GM12878 (cell line): ENCODE measurements around the gene CABLES1. TPM values are rescaled to one million over a fixed set of nuclear protein-coding genes. Genes with fewer than 3 reads are reported as not detected.

ENCODE experiments used
- ATAC-seq: fragments of 200-7000 bp; cut with Tn5 transposase; 3 replicates; pipeline ENCODE4 v1.9.1; 2020; ENCODE audit warnings: mild to moderate bottlenecking, moderate library complexity
- BruUV-seq: library from RNA; stranded (reverse); fragments of 400-500 nt; replicated peaks from 2 replicates; lab custom pipeline; 2021; lab: Mats Ljungman, UMichigan
- CTCF ChIA-PET: fragments of 300-600 bp; sonication (Branson Sonifier 250); formaldehyde crosslinking; extraction: SDS; loops from one replicate; lab custom pipeline; 2021; ENCODE audit warnings: inconsistent platforms; lab: Yijun Ruan, JAX
- POLR2A ChIA-PET: fragments of 350-600 bp; formaldehyde crosslinking; extraction: SDS; loops from one replicate; lab custom pipeline; 2021; ENCODE audit warnings: inconsistent platforms; lab: Charles Lee
- RAD21 ChIA-PET: fragments of 300-600 bp; sonication (Branson Sonifier 250); formaldehyde crosslinking; loops from one replicate; lab custom pipeline; 2023; ENCODE audit warnings: antibody characterized with exemption; ENCODE audit not compliant: unreplicated experiment; lab: Charles Lee
- SMC1A ChIA-PET: fragments of 300-600 bp; sonication (Branson Sonifier 250); formaldehyde crosslinking; loops from one replicate; lab custom pipeline; 2023; ENCODE audit not compliant: unreplicated experiment, uncharacterized antibody; lab: Charles Lee
- DNase-seq: peaks from one replicate; pipeline ENCODE4 v3.0.0-alpha.2; 2011; ENCODE audit warnings: low read depth, low spot score
- FAIRE-seq: peaks from 3 replicates; lab custom pipeline; 2011; peaks lifted over from hg19 to GRCh38; lab: Jason Lieb, UNC
- H2AFZ ChIP-seq: 2 replicates; pipeline ENCODE4 v1.6.0; 2011; ENCODE audit warnings: low read depth, low read length, control low read depth; ENCODE audit not compliant: control insufficient read depth
- H3K27ac ChIP-seq: 2 replicates; pipeline ENCODE4 v1.5.1; 2011; ENCODE audit warnings: control low read depth; ENCODE audit not compliant: control insufficient read depth, insufficient read depth
- H3K27me3 ChIP-seq, 2 experiments: replicated peaks in 1 of 2; 2 replicates each; pipeline versions ENCODE4 v1.6.0 to v1.6.1; 2011; ENCODE audit warnings: low read length in 1 of 2; ENCODE audit not compliant: control insufficient read depth in 2 of 2, insufficient read depth in 2 of 2
- H3K36me3 ChIP-seq, 2 experiments: 2 replicates each; pipeline ENCODE4 v1.5.1; 2011; ENCODE audit warnings: low read length in 1 of 2; ENCODE audit not compliant: control insufficient read depth in 2 of 2, insufficient read depth in 2 of 2
- H3K4me1 ChIP-seq: 2 replicates; pipeline ENCODE4 v1.6.1; 2011; ENCODE audit warnings: mild to moderate bottlenecking, low read length, moderate library complexity, mixed read lengths; ENCODE audit not compliant: control insufficient read depth, insufficient read depth
- H3K4me2 ChIP-seq: 2 replicates; pipeline ENCODE4 v1.6.0; 2011; ENCODE audit warnings: control low read depth; ENCODE audit not compliant: control insufficient read depth, insufficient read depth
- H3K4me3 ChIP-seq: fragments of 200-600 bp; sonication (generic); 2 replicates; pipeline ENCODE4 v1.5.1; 2016
- H3K79me2 ChIP-seq: 2 replicates; pipeline ENCODE4 v1.6.0; 2011; ENCODE audit warnings: low read length; ENCODE audit not compliant: control insufficient read depth, insufficient read depth
- H3K9ac ChIP-seq: 2 replicates; pipeline ENCODE4 v1.8.0; 2011; ENCODE audit warnings: low read length, control low read depth, mixed read lengths; ENCODE audit not compliant: control insufficient read depth, insufficient read depth
- H3K9me3 ChIP-seq: replicated peaks from 3 replicates; pipeline ENCODE4 v1.5.1; 2011; ENCODE audit warnings: mild to moderate bottlenecking, low read length; ENCODE audit not compliant: control insufficient read depth, insufficient read depth
- H4K20me1 ChIP-seq: 2 replicates; pipeline ENCODE4 v1.6.0; 2011; ENCODE audit not compliant: control insufficient read depth, insufficient read depth
- ATF7 ChIP-seq: fragments of 450-650 bp; IDR thresholded peaks from 2 replicates; pipeline ENCODE4 v1.6.1; 2016; ENCODE audit warnings: low read depth, mild to moderate bottlenecking
- BHLHE40 ChIP-seq, 2 experiments: fragments of 450-650 bp in 1 of 2; IDR thresholded peaks; 2 replicates each; pipeline ENCODE4 v1.6.1; 2011 to 2017; ENCODE audit warnings: low read depth in 2 of 2, borderline replicate concordance in 1 of 2, improper control_type of control experiment in 1 of 2, low read length in 1 of 2, mild to moderate bottlenecking in 1 of 2
- BMI1 ChIP-seq: fragments of 450-650 bp; IDR thresholded peaks from 2 replicates; pipeline ENCODE4 v1.6.1; 2016; ENCODE audit warnings: mild to moderate bottlenecking, moderate library complexity, borderline replicate concordance
- CBX5 ChIP-seq: sonication (generic); IDR thresholded peaks from 2 replicates; pipeline ENCODE4 v1.6.1; 2016; ENCODE audit warnings: low read depth, moderate library complexity, mild to moderate bottlenecking, inconsistent platforms
- CHD4 ChIP-seq: fragments of 200-600 bp; sonication (generic); IDR thresholded peaks from 2 replicates; pipeline ENCODE4 v1.6.1; 2016; ENCODE audit warnings: mild to moderate bottlenecking
- CREM ChIP-seq: IDR thresholded peaks from 2 replicates; pipeline ENCODE4 v1.6.1; 2014; ENCODE audit warnings: antibody characterized with exemption, low read depth
- EZH2 ChIP-seq: IDR thresholded peaks from 2 replicates; pipeline ENCODE4 v1.6.1; 2012; ENCODE audit warnings: low read depth, mild to moderate bottlenecking, control low read depth, inconsistent platforms, low read length, borderline replicate concordance; ENCODE audit not compliant: control insufficient read depth
- IKZF1 ChIP-seq: fragments of 450-650 bp; conservative IDR thresholded peaks from 2 replicates; pipeline ENCODE4 v1.6.1; 2017; ENCODE audit warnings: antibody characterized with exemption, mild to moderate bottlenecking
- MYB ChIP-seq: fragments of 150-350 bp; IDR thresholded peaks from 2 replicates; pipeline ENCODE4 v1.6.1; 2014; ENCODE audit warnings: mild to moderate bottlenecking, low read depth, low read length, borderline replicate concordance
- NFIC ChIP-seq: IDR thresholded peaks from 2 replicates; pipeline ENCODE4 v1.6.1; 2012; ENCODE audit warnings: low read depth, mild to moderate bottlenecking, inconsistent platforms, low read length, moderate library complexity
- NFYB ChIP-seq: IDR thresholded peaks from 2 replicates; pipeline ENCODE4 v1.6.1; 2011; ENCODE audit warnings: low read depth, mild to moderate bottlenecking, low read length, improper control_type of control experiment, moderate library complexity; ENCODE audit not compliant: insufficient read depth
- POU2F2 ChIP-seq: IDR thresholded peaks from 3 replicates; pipeline ENCODE4 v1.6.1; 2011; ENCODE audit warnings: low read depth, mild to moderate bottlenecking, low read length, borderline replicate concordance
- RBBP5 ChIP-seq: fragments of 200-600 bp; sonication (generic); conservative IDR thresholded peaks from 2 replicates; pipeline ENCODE4 v1.6.1; 2016
- SMAD5 ChIP-seq: IDR thresholded peaks from 2 replicates; pipeline ENCODE4 v1.6.1; 2016; ENCODE audit warnings: antibody characterized with exemption, low read depth
- SMARCA5 ChIP-seq: fragments of 450-650 bp; IDR thresholded peaks from 2 replicates; pipeline ENCODE4 v1.6.1; 2017; ENCODE audit warnings: mild to moderate bottlenecking
- STAT1 ChIP-seq: fragments of 450-650 bp; conservative IDR thresholded peaks from 2 replicates; pipeline ENCODE4 v1.6.1; 2014; ENCODE audit warnings: antibody characterized with exemption, mild to moderate bottlenecking
- TBL1XR1 ChIP-seq: IDR thresholded peaks from 2 replicates; pipeline ENCODE4 v1.6.1; 2012; ENCODE audit warnings: low read depth, low read length, improper control_type of control experiment
- YBX1 ChIP-seq: fragments of 450-650 bp; IDR thresholded peaks from 2 replicates; pipeline ENCODE4 v1.6.1; 2016; ENCODE audit warnings: antibody characterized with exemption
- ZNF622 ChIP-seq: fragments of 450-650 bp; IDR thresholded peaks from 2 replicates; pipeline ENCODE4 v1.6.1; 2017; ENCODE audit warnings: mild to moderate bottlenecking, inconsistent platforms
- ZSCAN29 ChIP-seq: fragments of 450-650 bp; IDR thresholded peaks from 2 replicates; pipeline ENCODE4 v1.6.1; 2017; ENCODE audit warnings: mild to moderate bottlenecking, moderate library complexity
- WGBS: methylation state at CpG from one replicate; pipeline ENCODE4 v1.1.6; 2016; ENCODE audit warnings: low lambda C conversion rate; ENCODE audit not compliant: insufficient replicate concordance, insufficient coverage; ENCODE audit errors: missing lambda C conversion rate; 5-methylcytosine and 5-hydroxymethylcytosine counted together
- in situ Hi-C: fragments of 300-500 bp; cut with MboI; formaldehyde crosslinking; loops from 9 replicates; pipeline ENCODE4 v1.14.3; 2018; ENCODE audit warnings: mixed read lengths
- intact Hi-C: fragments of 100-400 bp; cut with micrococcal nuclease; formaldehyde crosslinking; loops from one replicate; pipeline ENCODE4 v1.14.2; 2022; ENCODE audit not compliant: unreplicated experiment
- polyA plus RNA-seq, 11 experiments: library from polyadenylated mRNA; depleted of rRNA in 4 of 11; unstranded in 6 of 11; stranded (reverse) in 5 of 11; fragments of >200 nt; fragmentation: Nextera tagmentation in 4 of 11; fragmentation: Illumina TruSeq in 1 of 11; extraction: Ambion mirVana in 4 of 11; extraction: Trizol in 1 of 11; gene quantifications; 1 replicate in 1 of 11; 2 replicates in 10 of 11; pipeline versions ENCODE4 v1.2.1 to v1.2.3, GENCODE V29; 2011 to 2016; ENCODE audit warnings: inconsistent platforms in 2 of 11, missing spikeins in 2 of 11, low read depth in 1 of 11
- total RNA-seq, 4 experiments: library from RNA; depleted of rRNA in 3 of 4; stranded (reverse); fragments of >200 nt in 3 of 4; fragmentation: Illumina TruSeq in 1 of 4; extraction: Trizol in 1 of 4; gene quantifications; 2 replicates each; pipeline versions ENCODE4 v1.2.1 to v1.2.3, GENCODE V29; 2013 to 2021
- TF ChIP-seq, protein P1 (sequence below): IDR thresholded peaks from 2 replicates; pipeline ENCODE4 v1.6.1; 2012; ENCODE audit warnings: low read length, inconsistent platforms
- TF ChIP-seq, protein P2 (sequence below): fragments of 450-650 bp; IDR thresholded peaks from 2 replicates; pipeline ENCODE4 v1.6.1; 2017; ENCODE audit warnings: low read depth, mild to moderate bottlenecking, moderate library complexity

CABLES1 gene
- total and polyA plus RNA-seq, 10 of the 15 experiments (the other 5 are each of a cell fraction or from before 2014, with no cell fraction given) = 2.9 to 27.2 (median 8.2) TPM

DNA sequence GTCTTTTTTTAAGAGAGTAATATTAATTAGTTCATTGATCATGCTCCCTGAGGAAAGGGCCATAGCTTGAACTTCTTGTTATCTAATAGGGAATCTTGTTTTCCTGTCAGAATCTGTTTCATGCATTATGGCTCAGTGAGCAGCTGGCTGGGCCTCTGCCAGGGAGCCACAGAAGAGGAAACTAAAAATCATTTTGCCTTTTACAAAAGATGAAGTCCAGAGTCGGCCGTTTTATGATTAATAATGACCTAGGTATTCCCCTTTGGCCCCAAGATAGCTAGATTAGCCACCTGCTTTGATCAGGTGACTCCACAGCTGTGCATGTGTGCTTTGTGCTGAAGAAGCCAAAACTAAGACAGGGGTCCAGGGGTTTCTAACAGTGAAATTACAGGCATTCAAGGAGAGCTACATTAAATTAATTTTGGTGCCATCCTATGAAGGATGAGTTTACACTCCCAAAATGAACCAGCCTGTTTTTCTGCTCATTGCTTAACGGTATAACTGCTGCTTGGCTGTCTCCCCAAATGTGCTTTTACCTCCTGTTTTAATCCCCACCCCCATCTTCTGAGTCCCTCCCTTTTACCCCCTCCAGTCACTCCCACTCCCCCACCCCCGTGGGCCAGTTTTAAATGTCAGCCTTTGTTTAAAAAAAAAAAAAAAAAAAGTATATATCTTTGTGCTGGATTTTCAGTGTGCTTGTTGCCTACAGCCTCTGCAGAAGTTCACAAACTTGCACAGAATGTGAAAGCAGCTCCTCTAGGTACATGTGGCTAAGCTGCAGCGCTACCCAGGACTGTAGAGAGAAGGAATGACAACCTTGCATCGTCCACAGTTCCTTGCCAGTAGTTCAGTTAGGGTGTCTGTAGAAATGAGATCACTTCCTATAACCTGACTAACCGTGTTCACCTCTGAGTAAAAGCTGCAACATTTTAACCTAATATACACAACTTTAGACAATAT is 93.1 kb downstream of the CABLES1 start:
- ChIA-PET CTCF (interaction anchor here (0.6 to 9.2 kb wide), 17 partner anchors 11 to 274 kb away, joined by 3 to 59 read pairs (median 4); partner anchors contain the start of genes CABLES1 and RMC1), RAD21 (interaction anchor here (0.5 to 7.7 kb wide), 27 partner anchors 9 to 298 kb away, joined by 3 to 114 read pairs (median 4); partner anchors contain the start of genes CABLES1 and RIOK3), POLR2A (interaction anchor here (0.5 to 8.0 kb wide), 14 partner anchors 9 to 194 kb away, joined by 3 to 86 read pairs (median 5); partner anchors contain the start of gene CABLES1), SMC1A (interaction anchor here (0.7 to 7.8 kb wide), 24 partner anchors 9 to 183 kb away, joined by 3 to 78 read pairs (median 8); partner anchors contain the start of gene CABLES1)
- H3K79me2 ChIP-seq = peaks cover 3% of the 10 kb centered on the region
- ATAC-seq (peak; percentile 55), FAIRE-seq (no peak), DNase-seq (peak; percentile 82)
- no peak overlapping the region; the same call in 1 of the 2 replicates for H2AFZ ChIP-seq
- H3K27ac ChIP-seq = peak overlapping the region; percentile 72
- peaks cover 77% of the 10 kb centered on the region for H3K4me1 ChIP-seq
- H3K9me3 ChIP-seq = no peaks in the 10 kb centered on the region; the same call in 2 of the 3 replicates
- BruUV-seq = TSS peak; percentile 54
- no peaks in the 10 kb centered on the region for H3K27me3 ChIP-seq
- H3K4me3 ChIP-seq = no peak overlapping the region
- H3K4me2 ChIP-seq = peak overlapping the region; percentile 52
- 0% methylated on average over 6 of the region's 7 CpGs for WGBS
- in situ Hi-C loops = loop anchor here (5.0 kb wide), 1 partner anchor 91 kb away; the partner anchor contains the start of gene CABLES1
- intact Hi-C loops = loop anchor here (1.0 to 5.0 kb wide), 2 partner anchors 130 to 291 kb away; no protein-coding TSS in a partner anchor
- H4K20me1 ChIP-seq = no peaks in the 10 kb centered on the region
- H3K9ac ChIP-seq = peak overlapping the region; percentile 57
- H3K36me3 ChIP-seq = no peaks in the 10 kb centered on the region; a peak in 1 of 4 replicates
- TF ChIP-seq, protein P1, sequence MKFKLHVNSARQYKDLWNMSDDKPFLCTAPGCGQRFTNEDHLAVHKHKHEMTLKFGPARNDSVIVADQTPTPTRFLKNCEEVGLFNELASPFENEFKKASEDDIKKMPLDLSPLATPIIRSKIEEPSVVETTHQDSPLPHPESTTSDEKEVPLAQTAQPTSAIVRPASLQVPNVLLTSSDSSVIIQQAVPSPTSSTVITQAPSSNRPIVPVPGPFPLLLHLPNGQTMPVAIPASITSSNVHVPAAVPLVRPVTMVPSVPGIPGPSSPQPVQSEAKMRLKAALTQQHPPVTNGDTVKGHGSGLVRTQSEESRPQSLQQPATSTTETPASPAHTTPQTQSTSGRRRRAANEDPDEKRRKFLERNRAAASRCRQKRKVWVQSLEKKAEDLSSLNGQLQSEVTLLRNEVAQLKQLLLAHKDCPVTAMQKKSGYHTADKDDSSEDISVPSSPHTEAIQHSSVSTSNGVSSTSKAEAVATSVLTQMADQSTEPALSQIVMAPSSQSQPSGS = peak; percentile 47
- TF ChIP-seq TBL1XR1 = no peak
- no peak for TF ChIP-seq NFYB
- no peak for TF ChIP-seq RBBP5
- TF ChIP-seq, protein P2, sequence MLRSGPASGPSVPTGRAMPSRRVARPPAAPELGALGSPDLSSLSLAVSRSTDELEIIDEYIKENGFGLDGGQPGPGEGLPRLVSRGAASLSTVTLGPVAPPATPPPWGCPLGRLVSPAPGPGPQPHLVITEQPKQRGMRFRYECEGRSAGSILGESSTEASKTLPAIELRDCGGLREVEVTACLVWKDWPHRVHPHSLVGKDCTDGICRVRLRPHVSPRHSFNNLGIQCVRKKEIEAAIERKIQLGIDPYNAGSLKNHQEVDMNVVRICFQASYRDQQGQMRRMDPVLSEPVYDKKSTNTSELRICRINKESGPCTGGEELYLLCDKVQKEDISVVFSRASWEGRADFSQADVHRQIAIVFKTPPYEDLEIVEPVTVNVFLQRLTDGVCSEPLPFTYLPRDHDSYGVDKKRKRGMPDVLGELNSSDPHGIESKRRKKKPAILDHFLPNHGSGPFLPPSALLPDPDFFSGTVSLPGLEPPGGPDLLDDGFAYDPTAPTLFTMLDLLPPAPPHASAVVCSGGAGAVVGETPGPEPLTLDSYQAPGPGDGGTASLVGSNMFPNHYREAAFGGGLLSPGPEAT = peak; percentile 91
- peak; percentile 71 for TF ChIP-seq CREM
- TF ChIP-seq BHLHE40 (IDR thresholded peaks at IDR 0.05; ENCODE audit: borderline replicate concordance in 1 of 2, low read depth in 2 of 2, low read length in 1 of 2) = peak; percentile 88 to 89
- peak; percentile 59; the same call in 1 of the 3 replicates for TF ChIP-seq POU2F2
- TF ChIP-seq SMARCA5 = no peak
- no peak for TF ChIP-seq BMI1
- TF ChIP-seq SMAD5 = no peak
- peak; percentile 80 for TF ChIP-seq ATF7
- TF ChIP-seq IKZF1 = peak; percentile 82
- TF ChIP-seq NFIC = peak; percentile 83
- TF ChIP-seq STAT1 = no peak
- no peak for TF ChIP-seq CBX5
- TF ChIP-seq CHD4 = no peak
- TF ChIP-seq YBX1 = no peak
- no peak for TF ChIP-seq ZNF622
- TF ChIP-seq MYB = no peak; the same call in 1 of the 2 replicates
- TF ChIP-seq EZH2 = no peak
- TF ChIP-seq ZSCAN29 = no peak
